ENCODE data around the gene TACSTD2.

- TF ChIP-seq CTCF (IDR thresholded peaks at IDR 0.05; ENCODE audit: low read depth, low read length, poor library complexity, severe bottlenecking) (no peak), EZH2phosphoT487 (IDR thresholded peaks at IDR 0.05; ENCODE audit: borderline replicate concordance, low read length) (no peak)
These were observed 38.2 kb downstream of the TACSTD2 start for GRCh38 chr1:58538821-58539220.
